ENCODE results near the gene RNF20.
"Not testable (repeated sequence)": the region's sequence is repeated elsewhere in the genome, so short reads cannot be mapped to it uniquely, and the experiment has no call there.

GRCh38 chr9:101518489-101518888, 15.2 kb upstream of the RNF20 start:
- TF ChIP-seq PATZ1 (CRISPR knock-in tag; IDR thresholded peaks at IDR 0.05; ENCODE audit: borderline replicate concordance); ARNTL (CRISPR knock-in tag; IDR thresholded peaks at IDR 0.05; ENCODE audit: borderline replicate concordance, low read depth): not testable (repeated sequence)
- TF ChIP-seq, protein P1, sequence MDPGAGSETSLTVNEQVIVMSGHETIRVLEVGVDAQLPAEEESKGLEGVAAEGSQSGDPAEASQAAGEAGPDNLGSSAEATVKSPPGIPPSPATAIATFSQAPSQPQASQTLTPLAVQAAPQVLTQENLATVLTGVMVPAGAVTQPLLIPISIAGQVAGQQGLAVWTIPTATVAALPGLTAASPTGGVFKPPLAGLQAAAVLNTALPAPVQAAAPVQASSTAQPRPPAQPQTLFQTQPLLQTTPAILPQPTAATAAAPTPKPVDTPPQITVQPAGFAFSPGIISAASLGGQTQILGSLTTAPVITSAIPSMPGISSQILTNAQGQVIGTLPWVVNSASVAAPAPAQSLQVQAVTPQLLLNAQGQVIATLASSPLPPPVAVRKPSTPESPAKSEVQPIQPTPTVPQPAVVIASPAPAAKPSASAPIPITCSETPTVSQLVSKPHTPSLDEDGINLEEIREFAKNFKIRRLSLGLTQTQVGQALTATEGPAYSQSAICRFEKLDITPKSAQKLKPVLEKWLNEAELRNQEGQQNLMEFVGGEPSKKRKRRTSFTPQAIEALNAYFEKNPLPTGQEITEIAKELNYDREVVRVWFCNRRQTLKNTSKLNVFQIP (CRISPR knock-in tag; IDR thresholded peaks at IDR 0.05; ENCODE audit: borderline replicate concordance, low read depth), result not testable (repeated sequence)
